GM18951 (cell line): ENCODE data around the gene A4GNT.

Experiments
- POLR2A ChIP-seq: IDR thresholded peaks from 4 replicates; pipeline ENCODE4 v1.6.1; 2011; ENCODE audit warnings: mild to moderate bottlenecking; ENCODE audit not compliant: insufficient read length, insufficient read depth; ENCODE audit errors: extremely low read depth
- in situ Hi-C: fragments of 300-500 bp; cut with MboI; formaldehyde crosslinking; loops from one replicate; pipeline ENCODE4 v1.12.0; 2022; ENCODE audit warnings: low sequenced_read_pairs, mixed read lengths, inconsistent platforms; ENCODE audit not compliant: unreplicated experiment

A4GNT gene

DNA sequence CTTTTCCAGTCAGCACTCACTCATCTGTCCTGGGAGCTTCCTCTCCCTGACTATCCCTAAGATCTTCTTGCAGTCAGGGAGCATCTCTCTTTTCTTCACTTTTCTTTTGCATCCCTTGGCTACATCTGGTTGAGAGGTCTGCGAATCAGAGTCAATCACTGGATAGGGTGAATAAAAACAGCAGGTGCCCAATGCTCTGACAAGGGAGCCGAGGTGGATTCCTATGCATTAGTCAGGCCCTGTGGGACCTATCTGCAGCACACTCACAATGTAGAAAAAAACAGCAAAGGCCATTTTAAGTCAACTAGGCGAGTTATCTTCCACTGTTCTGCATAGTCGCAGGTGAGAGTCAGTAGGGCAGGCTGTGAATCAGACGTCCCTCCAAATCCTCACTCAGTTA lies 52.3 kb downstream of the A4GNT start:
- in situ Hi-C loops: no loop called here
- TF ChIP-seq POLR2A: no peak

DNA sequence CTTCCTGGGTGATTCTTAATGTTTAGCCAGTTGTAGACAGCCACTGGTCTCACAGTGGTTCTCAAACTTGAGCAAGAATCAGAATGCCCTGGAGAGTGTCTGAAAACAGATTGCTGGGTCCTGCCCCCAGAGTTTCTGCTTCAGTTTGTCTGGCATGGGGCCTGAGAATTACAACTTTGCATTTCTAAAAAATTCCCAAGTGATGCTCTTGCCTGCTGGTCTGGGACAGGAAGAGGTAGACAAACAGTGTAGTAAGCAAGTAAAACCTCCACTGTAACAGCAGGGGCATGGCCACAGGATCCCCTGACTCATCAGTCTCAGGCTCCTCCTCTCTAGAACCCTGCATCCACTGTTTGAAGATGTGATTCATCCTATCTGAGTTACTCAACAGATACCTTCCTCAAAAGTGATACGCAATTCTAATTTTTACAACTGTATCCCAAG lies 53.3 kb downstream of the A4GNT start:
- in situ Hi-C loops: no loop called here
- TF ChIP-seq POLR2A: no peak

DNA sequence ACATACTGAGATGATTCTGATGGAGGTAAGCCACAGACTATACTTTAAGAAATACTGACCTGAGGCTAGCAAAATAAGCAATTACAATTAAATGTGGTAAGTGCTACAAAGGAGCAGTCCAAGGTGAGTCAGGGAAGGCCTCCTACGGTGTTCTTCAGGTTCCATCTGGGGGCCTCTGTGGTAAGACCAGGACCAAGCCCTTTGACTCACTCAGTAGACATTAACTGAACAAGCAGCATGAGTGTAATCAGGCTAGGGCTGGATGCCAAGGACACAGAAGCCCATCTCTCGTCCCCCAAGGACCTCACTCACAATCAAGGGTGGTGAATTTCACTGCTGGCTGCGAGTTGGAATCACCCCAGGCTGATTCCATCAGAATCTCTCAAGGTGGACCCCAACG lies 54.1 kb downstream of the A4GNT start:
- no peak for TF ChIP-seq POLR2A
- in situ Hi-C loops: no loop called here
